ENCODE data around the gene LPP.
"Not testable (repeated sequence)": the region's sequence is repeated elsewhere in the genome, so short reads cannot be mapped to it uniquely, and the experiment has no call there.

Gene LPP

GRCh38 chr3:188700918-188701317, 547.0 kb downstream of the LPP start:
- no peak for DNase-seq

DNA sequence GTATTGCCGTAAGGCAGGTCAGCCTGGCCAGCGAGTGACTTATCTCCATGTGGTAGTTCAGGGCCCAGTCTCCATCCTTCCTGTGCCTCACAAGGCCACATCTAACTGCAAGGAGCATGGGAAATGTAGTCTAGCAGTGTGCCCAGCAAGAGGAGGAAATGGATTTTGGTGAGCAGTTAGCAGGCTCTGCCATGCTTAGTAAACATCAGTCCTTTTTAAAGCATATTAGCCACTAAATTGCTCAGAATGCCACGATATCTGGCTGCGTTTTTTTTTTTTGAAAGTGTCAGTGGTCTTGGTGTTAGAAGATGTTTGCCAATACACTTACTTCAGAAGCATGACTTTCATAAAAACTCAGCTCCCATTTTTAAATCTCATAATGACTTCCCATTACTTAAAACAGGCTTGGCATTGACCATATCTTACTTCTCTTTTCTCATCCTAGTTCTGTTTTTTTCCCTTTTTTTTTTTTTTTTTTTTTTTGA, 547.6 kb downstream of the LPP start:
- peak; percentile 56 for DNase-seq

GRCh38 chr3:188702028-188702427, 548.1 kb downstream of the LPP start:
- DNase-seq = not testable (repeated sequence)

DNA sequence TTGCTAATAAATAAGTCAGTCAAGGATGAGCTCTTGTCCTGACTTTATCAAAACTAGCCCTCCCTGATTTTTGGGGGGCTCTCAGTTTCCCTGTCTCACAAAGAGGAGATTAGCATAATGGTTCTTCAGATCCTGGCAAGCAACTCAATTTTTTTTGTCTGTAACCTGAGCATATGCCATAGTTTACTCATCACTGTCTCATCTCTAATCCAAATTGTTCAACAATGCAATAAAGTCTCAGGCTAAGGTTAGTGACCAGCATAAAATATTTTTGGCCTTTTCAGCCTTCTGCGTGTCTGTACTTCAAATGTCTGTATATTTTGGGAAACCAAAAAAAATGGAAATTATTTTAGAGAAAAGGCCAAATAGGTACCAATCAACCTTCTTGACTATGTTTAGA, 552.2 kb downstream of the LPP start:
- DNase-seq = no peak

DNA sequence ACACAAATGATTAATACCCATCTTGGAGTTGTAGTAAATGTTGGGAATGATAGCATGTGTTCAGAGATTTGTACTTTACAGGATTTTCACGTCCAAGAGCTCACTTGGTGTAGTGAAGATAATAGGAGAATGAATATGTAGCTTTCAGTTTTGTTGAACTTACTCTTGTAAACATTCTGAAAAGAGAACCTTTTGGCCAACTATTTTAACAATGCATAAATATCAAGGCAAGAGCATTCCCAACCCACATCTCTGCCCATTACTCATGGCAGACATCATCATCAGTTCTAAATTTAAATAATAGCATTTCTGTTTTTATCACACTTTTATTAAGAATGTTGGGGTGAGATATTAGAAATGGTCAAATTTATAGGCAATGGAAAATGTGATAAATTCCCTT, 552.6 kb downstream of the LPP start:
- no peak for DNase-seq

DNA sequence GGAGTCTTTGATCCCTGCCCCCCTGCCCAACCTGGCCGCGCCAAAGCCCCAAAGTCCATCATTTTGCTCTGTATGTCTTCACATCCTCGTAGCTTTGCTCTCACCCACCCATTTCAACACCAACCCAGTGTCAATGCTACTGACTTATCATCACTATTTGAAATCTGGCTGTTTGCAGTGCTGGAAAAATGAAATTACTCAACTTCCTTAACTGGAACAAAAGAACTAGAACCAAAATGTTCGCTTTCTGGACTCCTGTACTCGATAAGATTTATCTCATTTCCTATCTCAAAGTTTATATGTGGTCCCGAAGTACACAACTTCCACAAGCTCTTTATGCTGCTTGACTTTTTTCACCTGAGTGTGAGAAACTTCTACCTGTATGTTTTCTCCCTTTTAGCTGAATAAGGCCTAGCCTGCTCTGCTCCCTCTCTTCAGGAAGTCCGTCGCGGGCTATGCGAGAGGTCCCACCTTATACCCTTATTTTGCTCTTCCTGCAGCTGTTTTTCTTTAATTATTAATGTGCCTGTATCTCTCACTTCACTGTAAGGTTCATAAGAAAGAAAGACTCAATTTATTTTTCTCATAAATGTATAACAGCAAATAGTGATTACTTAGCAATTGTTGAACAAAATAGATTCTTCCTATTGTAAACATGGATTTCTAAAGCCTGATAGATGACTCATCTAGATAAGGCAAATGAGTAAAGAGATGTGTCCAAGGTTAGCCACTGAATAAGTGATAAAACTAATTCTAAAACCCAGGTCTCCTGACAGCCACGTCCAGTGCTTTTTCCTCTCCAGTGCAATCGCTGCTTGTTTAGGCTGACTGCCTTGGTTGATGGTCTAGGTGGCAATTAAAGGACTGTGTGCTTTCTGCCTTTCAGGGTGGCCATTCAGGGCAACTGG, 553.7 kb downstream of the LPP start:
- peak; percentile 22 for DNase-seq

- DNase-seq = no peak
Measured at GRCh38 chr3:188711881-188712247, 557.9 kb downstream of the LPP start.

GRCh38 chr3:188712248-188712924, 558.4 kb downstream of the LPP start:
- DNase-seq = peak; percentile 80

DNA sequence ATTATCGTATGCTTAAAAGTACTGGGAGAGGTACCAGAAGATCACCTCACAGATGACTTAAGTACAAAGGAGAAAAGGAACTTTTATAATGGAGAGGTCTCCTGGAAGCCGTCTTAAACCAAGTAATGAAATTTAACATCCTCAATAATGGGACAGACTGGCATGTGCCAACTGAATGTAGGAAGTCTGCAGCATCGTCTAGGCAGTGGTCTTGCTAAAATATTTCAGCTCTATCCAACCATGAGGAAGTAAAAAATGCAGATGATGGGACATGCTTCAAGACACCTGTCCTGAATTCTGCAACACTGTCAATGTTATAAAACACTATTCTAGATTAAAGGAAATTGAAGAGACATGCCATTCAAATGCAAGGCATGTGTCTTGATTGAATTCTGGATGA, 559.0 kb downstream of the LPP start:
- no peak for DNase-seq

DNA sequence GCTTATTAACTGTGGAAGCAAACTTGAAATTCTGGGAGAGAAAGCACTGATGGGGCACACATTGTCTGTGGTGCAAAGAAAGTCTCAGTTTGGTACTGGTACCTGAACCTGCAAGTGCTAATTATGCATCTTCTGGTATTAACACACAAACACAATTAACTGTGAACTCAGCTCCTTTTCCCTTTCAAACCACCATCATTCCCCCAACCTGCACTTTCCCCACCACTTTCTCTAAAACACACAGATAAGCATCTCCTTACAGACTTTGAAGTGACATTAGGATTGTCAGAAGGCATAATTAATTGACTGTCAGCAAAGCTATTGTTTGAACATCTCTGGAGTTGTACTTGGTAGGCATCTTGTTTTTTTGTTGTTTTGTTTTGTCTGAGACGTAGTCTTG, 565.6 kb downstream of the LPP start:
- no peak for DNase-seq

- no peak for DNase-seq
Measured at GRCh38 chr3:188720215-188720614, 566.3 kb downstream of the LPP start.

- no peak for DNase-seq
Measured at GRCh38 chr3:188720636-188721035, 566.7 kb downstream of the LPP start.

- DNase-seq = no peak
Measured at GRCh38 chr3:188721312-188721711, 567.4 kb downstream of the LPP start.

- DNase-seq = no peak
Measured at GRCh38 chr3:188721990-188722389, 568.0 kb downstream of the LPP start.

GRCh38 chr3:188722963-188723362, 569.0 kb downstream of the LPP start:
- DNase-seq = no peak

- DNase-seq = no peak
Measured at GRCh38 chr3:188727052-188727451, 573.1 kb downstream of the LPP start.

GRCh38 chr3:188728371-188728896, 574.5 kb downstream of the LPP start:
- DNase-seq = no peak

DNA sequence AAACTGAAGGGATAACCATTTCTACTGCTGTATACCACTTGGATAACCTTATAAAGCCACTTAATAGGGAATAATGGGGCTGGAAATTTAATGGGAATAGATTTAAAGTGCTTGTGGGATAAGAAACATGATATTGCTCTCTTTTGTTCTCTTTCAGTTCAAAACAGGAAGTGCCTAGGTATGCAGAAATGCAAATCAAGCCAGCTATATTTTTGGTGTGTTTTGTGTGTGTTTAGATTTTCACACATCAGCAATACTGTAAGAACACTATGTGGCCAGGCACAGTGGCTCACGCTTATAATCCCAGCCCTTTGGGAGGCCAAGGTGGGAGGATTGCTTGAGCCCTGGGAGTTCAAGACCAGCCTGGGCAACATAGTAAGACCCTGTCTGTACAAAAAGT, 575.5 kb downstream of the LPP start:
- DNase-seq = no peak

- DNase-seq = no peak
Measured at GRCh38 chr3:188734395-188734794, 580.4 kb downstream of the LPP start.

DNA sequence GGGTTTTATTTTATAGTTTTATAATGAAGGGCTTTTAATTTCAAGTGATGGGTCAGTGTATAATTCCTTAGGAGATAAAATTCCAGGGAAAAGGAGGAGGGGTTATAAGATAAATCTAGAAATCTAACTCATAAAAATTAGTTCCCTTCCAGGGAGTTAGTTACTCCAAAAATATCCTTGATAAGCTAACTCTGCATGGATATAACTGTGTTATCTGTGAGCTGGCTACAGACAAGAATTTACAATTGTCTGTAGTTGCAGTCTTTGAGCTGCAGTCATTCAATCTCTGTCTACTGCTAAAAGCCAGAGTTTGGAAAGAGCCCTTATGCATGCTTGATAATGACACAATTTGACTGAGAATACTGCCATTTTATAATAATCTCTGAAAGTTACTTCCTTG, 585.6 kb downstream of the LPP start:
- DNase-seq = no peak

DNA sequence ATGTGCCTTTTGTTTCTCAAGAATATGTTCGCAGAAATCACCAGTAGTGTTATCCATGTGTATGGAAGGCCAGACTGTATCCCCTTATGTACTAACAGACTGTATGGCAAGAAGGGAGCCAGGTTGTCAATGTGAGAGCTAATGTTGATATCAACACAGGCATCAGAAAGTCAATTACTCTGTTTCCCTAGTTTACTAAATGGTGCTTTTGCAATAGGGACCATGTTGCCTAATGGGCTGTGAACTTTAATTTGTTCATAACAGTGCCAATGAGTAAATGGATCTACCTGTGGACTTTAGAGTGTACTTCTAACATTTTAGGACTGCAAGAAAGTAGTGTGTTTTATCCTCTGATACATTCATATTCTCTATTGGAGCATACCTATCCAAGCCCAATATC, 586.1 kb downstream of the LPP start:
- DNase-seq = no peak

- no peak for DNase-seq
Measured at GRCh38 chr3:188742755-188743550, 589.0 kb downstream of the LPP start.

DNA sequence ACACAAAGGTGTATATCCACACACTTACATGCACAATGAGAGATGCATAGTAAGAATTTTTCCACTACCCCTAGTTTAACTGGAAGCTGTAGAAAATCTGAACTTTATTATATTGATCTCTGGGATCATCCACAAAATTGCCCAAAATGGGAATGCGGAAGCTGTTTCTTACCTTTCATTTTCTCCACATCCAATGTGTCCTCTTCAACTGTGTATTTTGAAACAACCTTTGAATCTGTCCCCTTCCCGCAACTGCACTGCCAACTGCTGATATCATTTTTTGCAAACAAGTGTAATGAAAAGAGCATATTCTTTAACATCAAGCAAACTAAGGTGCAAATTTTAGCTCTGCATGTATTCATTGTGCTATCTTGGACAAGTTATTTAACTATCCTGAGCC, 590.2 kb downstream of the LPP start:
- DNase-seq = no peak
